ENCODE results near the gene PKD1. TPM values are rescaled to one million over a fixed set of nuclear protein-coding genes. Genes with fewer than 3 reads are reported as not detected.

PKD1 gene
- total RNA-seq, 1 experiment from 2014 or later = 137 TPM

GRCh38 chr16:2088759-2089358 is 46.8 kb downstream of the PKD1 start (continued):
- TF ChIP-seq REST (IDR thresholded peaks at IDR 0.05; ENCODE audit: low read depth) = no peak
- TF ChIP-seq JUND (IDR thresholded peaks at IDR 0.05) = no peak
- TF ChIP-seq, protein P1, sequence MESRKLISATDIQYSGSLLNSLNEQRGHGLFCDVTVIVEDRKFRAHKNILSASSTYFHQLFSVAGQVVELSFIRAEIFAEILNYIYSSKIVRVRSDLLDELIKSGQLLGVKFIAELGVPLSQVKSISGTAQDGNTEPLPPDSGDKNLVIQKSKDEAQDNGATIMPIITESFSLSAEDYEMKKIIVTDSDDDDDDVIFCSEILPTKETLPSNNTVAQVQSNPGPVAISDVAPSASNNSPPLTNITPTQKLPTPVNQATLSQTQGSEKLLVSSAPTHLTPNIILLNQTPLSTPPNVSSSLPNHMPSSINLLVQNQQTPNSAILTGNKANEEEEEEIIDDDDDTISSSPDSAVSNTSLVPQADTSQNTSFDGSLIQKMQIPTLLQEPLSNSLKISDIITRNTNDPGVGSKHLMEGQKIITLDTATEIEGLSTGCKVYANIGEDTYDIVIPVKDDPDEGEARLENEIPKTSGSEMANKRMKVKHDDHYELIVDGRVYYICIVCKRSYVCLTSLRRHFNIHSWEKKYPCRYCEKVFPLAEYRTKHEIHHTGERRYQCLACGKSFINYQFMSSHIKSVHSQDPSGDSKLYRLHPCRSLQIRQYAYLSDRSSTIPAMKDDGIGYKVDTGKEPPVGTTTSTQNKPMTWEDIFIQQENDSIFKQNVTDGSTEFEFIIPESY (IDR thresholded peaks at IDR 0.05; ENCODE audit: extremely low read depth, insufficient replicate concordance, low read length) = no peak
- TF ChIP-seq, protein P2, sequence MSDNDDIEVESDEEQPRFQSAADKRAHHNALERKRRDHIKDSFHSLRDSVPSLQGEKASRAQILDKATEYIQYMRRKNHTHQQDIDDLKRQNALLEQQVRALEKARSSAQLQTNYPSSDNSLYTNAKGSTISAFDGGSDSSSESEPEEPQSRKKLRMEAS (IDR thresholded peaks at IDR 0.05) = no peak
- TF ChIP-seq ZNF274 (IDR thresholded peaks at IDR 0.05; ENCODE audit: low read depth, low read length) = no peak
- no peak for TF ChIP-seq EZH2phosphoT487 (IDR thresholded peaks at IDR 0.05; ENCODE audit: borderline replicate concordance)
- no peak for TF ChIP-seq CBX3 (IDR thresholded peaks at IDR 0.05; ENCODE audit: low read depth)

All from HCT116 (cell line).